LoVo (cell line): Measurements from ENCODE around the gene ARHGAP18.
A peak's percentile ranks its signal among the peaks of the same experiment; 100 is the strongest.

Experiments used
- DNase-seq: peaks from one replicate; pipeline ENCODE4 v3.0.0-alpha.2; 2016; ENCODE audit warnings: low spot score

Gene ARHGAP18

GRCh38 chr6:129644567-129645015 is 65.4 kb downstream of the ARHGAP18 start:
- DNase-seq = peak; percentile 48

- DNase-seq = no peak
Measured at GRCh38 chr6:129643968-129644367, 66.0 kb downstream of the ARHGAP18 start.

DNA sequence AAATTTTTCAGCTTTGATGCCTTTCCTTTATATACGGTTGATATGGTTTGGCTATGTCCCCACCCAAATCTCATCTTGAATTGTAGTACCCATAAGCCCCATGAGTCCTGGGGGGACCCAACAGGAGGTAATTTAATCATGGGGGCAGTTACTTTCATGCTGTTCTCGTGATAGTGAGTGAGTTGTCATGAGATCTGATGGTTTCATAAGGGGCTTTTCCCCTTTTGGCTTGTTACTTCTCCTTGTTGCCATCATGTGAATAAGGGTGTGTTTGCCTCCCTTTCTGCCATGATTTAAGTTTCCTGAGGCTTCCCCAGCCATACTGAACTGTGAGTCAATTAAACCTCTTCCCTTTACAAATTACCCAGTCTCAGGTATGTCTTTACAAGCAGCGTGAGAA is 66.8 kb downstream of the ARHGAP18 start:
- DNase-seq = no peak

DNA sequence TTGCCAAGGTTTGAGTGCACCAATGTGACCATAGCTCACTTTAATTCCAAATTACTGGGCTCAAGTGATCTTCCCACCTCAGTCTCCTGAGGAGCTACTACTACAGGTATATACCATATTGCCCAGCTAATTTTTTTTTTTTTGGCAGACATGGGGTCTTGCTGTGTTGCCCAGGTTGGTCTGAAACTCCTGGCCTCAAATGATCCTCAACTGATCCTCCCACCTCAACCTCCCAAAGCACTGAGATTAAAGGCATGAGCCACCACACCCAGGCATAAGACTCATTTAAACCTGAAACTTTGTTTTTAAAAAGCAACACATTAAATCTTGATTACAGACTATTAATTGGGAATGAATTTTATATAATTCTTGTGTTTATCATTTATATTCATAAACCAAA is 67.7 kb downstream of the ARHGAP18 start:
- no peak for DNase-seq

DNA sequence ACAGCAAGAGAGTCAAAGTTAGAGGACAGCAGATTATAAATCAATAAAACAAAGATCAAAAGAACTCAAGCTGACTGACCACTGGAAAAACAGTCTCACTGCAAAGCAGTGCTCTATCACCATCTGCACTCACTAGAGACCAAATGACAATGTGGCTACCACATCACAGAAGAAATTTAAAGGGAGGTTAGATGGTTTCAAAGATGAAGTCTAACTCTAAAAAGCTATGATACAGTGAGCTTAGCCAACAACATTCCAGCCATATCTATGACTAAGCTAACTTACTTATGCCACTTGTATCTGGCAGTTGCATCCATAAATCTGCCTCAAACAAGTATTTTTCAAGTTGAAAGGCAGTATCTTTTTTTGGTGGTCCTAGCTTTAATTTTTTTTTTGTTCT is 68.6 kb downstream of the ARHGAP18 start:
- DNase-seq = peak; percentile 31

DNA sequence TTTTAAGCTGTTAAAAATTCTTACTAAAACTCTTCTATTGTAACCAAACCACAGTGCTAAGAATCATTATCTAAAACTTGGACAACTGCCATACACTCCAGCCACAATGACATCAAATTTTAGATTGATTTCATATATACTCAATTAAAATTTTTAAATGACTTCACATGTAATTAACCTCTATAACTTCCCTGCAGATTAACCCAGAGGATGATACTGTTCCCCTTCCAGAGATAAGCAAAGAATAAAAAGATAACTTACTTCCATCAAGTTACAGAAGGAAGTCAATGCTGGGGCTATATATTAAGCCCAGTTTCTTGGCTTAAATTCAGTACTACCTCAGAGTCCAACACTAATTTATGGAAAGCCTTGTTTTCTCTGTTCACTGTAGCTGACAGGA is 71.3 kb downstream of the ARHGAP18 start:
- no peak for DNase-seq

- DNase-seq = no peak
Measured at GRCh38 chr6:129638055-129638684, 71.8 kb downstream of the ARHGAP18 start.

DNA sequence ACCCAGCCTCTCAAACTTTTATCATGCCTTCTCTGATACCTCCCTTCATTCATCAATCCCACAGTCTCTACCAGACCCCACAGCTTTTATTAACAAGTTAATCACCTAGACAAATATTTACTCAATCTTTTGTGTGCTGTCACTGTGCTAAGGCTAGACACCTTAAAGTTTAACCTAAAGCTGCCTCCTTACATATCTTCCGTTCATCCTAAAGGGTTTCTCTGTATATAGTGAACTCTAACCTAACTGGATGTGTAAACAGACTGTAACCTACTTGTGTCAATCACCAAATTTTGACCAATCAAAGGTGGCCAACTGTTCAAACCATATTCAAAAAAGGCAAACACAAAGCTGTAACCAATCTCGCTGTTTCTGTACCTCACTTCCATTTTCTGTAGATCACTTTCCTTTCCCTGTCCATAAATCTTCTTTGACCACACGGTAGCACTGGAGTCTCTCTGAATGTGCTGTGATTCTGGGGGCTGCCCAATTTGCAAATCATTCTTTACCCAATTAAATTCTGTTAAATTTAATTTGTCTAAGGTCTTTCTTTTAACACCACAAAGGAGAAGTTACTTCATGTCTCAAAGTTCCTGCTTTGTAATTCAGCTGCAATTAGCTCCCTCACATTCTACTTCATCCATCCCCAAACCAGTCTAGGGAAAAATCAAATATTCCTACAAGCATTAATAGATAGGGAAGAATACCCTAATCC is 72.5 kb downstream of the ARHGAP18 start:
- no peak for DNase-seq

- no peak for DNase-seq
Measured at GRCh38 chr6:129635396-129636130, 74.4 kb downstream of the ARHGAP18 start.

- DNase-seq = no peak
Measured at GRCh38 chr6:129634411-129635230, 75.4 kb downstream of the ARHGAP18 start.

GRCh38 chr6:129633529-129633928 is 76.4 kb downstream of the ARHGAP18 start:
- no peak for DNase-seq

GRCh38 chr6:129632172-129632613 is 77.8 kb downstream of the ARHGAP18 start:
- DNase-seq = no peak

DNA sequence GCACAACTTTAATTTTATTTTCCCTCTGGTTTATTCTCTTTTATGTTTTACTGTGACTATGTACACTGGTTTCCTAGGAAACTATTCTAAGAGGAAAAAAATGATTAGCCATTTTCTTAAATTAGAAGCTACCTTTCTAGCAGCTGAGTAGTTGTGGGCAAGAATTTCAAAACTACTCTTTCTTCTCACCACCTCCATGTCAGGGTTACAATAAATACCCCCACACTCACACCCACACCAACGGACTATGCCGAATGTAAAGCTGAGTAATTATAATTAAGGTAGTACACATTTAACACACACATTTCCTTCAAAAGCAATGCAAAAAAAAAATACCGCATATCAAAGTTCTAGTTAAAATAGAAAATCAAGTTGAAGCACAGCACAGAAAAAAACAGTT is 78.9 kb downstream of the ARHGAP18 start:
- no peak for DNase-seq

- DNase-seq = no peak
Measured at GRCh38 chr6:129630596-129630995, 79.4 kb downstream of the ARHGAP18 start.

DNA sequence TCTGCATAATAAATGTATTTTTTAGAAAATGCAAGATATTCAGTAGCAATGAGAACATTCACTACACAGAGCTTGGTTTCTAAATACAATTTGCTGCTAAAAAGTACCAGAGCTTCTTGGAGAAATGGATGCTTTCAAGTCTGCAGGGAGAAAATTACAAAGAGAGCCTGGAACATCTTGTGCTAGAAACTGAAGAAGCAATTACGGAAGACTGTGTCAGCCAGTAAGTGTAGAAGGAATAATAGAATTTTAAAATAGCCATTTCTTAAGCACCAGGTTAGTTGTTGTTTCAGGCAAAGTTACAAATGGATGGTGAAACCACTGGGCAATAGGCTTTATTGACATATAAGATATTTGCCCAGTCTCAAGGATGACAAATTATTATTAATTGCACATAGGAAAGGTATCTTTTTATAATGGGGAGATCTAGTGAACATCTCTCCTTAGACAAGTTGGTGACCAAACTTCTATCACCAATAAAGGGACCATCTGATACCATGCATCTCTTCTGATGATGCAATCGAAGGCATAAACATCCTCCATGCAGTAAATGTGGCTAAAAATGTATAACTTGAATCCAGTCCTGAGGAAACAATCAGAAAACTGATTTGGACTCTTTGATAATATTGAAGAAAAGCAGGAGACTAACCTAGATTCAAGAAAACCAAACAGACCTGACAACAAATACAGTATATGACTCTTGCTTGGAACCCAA is 81.7 kb downstream of the ARHGAP18 start:
- no peak for DNase-seq

DNA sequence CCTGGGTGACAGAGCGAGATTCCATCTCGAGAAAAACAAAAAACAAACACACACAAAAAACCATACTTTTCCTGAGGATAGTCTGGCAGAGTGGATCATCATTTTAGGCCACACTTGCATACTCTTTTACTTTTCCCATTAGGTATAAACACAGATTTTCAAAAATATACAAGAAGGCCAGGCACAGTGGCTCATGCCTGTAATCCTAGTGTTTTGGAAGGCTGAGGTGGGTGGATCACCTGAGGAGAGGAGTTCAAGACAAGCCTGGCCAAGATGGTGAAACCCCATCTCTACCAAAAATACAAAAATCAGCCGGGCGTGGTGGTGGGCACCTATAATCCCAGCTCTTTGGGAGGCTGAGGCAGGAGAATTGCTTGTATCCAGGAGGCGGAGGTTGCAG is 85.5 kb downstream of the ARHGAP18 start:
- no peak for DNase-seq

GRCh38 chr6:129623008-129623732 is 86.8 kb downstream of the ARHGAP18 start:
- DNase-seq = no peak

GRCh38 chr6:129621252-129621651 is 88.7 kb downstream of the ARHGAP18 start:
- DNase-seq = no peak

DNA sequence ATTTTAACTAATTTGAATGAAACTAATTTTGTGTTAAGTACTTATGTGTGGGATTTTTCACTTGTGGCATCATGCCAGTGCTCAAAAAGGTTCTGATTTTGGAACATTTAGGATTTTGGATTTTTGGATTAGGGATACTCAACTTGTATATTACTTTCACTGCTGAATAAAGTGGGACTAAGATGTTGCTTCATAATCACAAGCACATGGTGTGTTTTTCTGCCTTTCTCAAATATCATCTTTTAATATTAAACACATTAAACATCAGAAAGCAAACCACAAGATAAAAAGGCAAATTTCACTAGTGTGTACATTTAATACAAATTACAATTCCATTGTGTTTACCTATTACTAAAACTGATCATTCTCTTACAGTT is 89.8 kb downstream of the ARHGAP18 start:
- DNase-seq = no peak

- DNase-seq = no peak
Measured at GRCh38 chr6:129619579-129620233, 90.3 kb downstream of the ARHGAP18 start.
